GM19193 (cell line): ENCODE data around the gene RASAL1.

Source experiments
- POLR2A ChIP-seq: IDR thresholded peaks from 4 replicates; pipeline ENCODE4 v1.6.1; 2011; ENCODE audit not compliant: insufficient read depth, insufficient read length; ENCODE audit errors: extremely low read depth

RASAL1 gene

GRCh38 chr12:113137861-113138783 lies 2.6 kb upstream of the RASAL1 start:
- TF ChIP-seq POLR2A: no peak

- no peak for TF ChIP-seq POLR2A
Measured at GRCh38 chr12:113136990-113137511, 1.5 kb upstream of the RASAL1 start.

- no peak for TF ChIP-seq POLR2A
Measured at GRCh38 chr12:113136128-113136989, 798 bp upstream of the RASAL1 start.

- no peak for TF ChIP-seq POLR2A
Measured at GRCh38 chr12:113134521-113134951, 1.0 kb downstream of the RASAL1 start.

- no peak for TF ChIP-seq POLR2A
Measured at GRCh38 chr12:113134071-113134470, 1.5 kb downstream of the RASAL1 start.

GRCh38 chr12:113133666-113134065 lies 1.9 kb downstream of the RASAL1 start:
- TF ChIP-seq POLR2A: no peak

GRCh38 chr12:113133036-113133435 lies 2.5 kb downstream of the RASAL1 start:
- no peak for TF ChIP-seq POLR2A

- TF ChIP-seq POLR2A: no peak
Measured at GRCh38 chr12:113131556-113131955, 4.0 kb downstream of the RASAL1 start.

GRCh38 chr12:113130457-113131135 lies 5.0 kb downstream of the RASAL1 start:
- no peak for TF ChIP-seq POLR2A

- no peak for TF ChIP-seq POLR2A
Measured at GRCh38 chr12:113129664-113130456, 5.7 kb downstream of the RASAL1 start.

GRCh38 chr12:113128802-113129663 lies 6.5 kb downstream of the RASAL1 start:
- TF ChIP-seq POLR2A: no peak

- TF ChIP-seq POLR2A: no peak
Measured at GRCh38 chr12:113127791-113128199, 7.8 kb downstream of the RASAL1 start.
